ENCODE data around the gene PRDM16.

The PRDM16 gene

DNA sequence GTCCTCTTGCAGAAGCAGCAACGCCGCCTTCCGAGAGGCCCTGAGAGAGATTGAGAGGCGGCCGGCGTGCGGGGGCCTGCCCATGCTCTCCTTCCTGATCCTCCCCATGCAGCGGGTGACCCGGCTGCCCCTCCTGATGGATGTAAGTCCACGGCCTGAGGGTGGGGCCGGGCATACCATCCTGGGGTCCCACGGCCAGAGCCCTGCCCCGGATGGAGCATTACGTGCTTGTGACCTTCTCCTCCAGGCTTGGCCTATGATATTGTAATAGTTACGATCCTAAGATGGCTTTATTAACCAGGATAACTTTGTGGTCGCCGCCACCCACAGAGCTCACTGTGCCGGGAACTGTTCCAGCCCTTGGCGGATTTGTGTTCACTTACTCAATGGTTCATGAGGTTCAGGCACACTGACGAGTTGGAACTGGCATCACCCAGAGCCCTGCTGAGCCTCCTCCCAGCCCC, 404.4 kb downstream of the PRDM16 start:
- Mint-ChIP-seq H3K9me3 (no peaks in the 10 kb centered on the region), H3K36me3 (no peaks in the 10 kb centered on the region), H3K27me3 (no peaks in the 10 kb centered on the region), H3K4me3 (no peak overlapping the region), H3K27ac (no peak overlapping the region), H3K4me1 (no peaks in the 10 kb centered on the region)
- DNase-seq, result no peak
- CTCF ChIA-PET, result no interaction called here

DNA sequence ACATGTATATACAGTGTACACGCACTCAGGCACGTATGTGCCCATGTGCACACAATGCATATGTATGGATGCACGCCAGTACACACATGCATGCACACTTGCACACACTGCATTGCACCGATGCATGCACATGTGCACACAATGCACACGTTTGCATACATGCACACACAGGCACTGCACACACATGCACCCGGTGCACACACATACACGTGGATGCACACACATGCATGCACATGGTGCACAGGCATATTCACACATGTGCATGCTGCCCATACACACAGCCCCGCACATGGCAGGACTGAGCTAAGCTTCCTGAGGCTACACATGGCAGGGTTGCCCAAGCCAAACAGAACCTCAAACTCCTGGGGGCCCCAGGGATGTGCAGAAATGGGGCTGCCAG, 405.0 kb downstream of the PRDM16 start:
- CTCF ChIA-PET, result no interaction called here

DNA sequence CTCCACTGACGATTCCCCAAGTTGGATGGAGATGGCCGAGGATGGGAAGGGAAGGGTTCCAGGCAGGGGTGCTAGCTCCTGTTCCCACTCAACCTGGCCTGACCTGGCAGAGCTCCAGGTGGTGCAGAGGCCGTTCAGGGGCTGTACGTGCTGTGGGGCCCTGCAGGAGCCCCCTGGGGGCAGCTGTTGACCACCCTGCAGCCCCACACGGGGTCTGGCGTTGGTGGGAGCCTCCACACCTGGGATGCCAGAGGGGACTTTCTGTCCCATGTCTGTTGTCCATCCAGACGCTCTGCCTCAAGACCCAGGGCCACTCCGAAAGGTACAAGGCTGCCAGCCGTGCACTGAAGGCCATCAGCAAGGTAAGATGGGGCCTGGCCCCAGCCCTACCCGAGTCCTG, 405.4 kb downstream of the PRDM16 start:
- H3K4me1 Mint-ChIP-seq, result no peaks in the 10 kb centered on the region
- CTCF ChIA-PET, result no interaction called here
- DNase-seq, result no peak
- no peaks in the 10 kb centered on the region for H3K36me3 Mint-ChIP-seq
- no peak overlapping the region for H3K4me3 Mint-ChIP-seq
- no peaks in the 10 kb centered on the region for H3K9me3 Mint-ChIP-seq
- H3K27ac Mint-ChIP-seq, result no peak overlapping the region
- no peaks in the 10 kb centered on the region for H3K27me3 Mint-ChIP-seq

More for the DNA sequence above, 405.0 kb downstream of the PRDM16 start:
- Mint-ChIP-seq H3K4me3 (no peak overlapping the region), H3K27me3 (no peaks in the 10 kb centered on the region), H3K9me3 (no peaks in the 10 kb centered on the region), H3K36me3 (no peaks in the 10 kb centered on the region), H3K4me1 (no peaks in the 10 kb centered on the region), H3K27ac (no peak overlapping the region)
- no peak for DNase-seq

DNA sequence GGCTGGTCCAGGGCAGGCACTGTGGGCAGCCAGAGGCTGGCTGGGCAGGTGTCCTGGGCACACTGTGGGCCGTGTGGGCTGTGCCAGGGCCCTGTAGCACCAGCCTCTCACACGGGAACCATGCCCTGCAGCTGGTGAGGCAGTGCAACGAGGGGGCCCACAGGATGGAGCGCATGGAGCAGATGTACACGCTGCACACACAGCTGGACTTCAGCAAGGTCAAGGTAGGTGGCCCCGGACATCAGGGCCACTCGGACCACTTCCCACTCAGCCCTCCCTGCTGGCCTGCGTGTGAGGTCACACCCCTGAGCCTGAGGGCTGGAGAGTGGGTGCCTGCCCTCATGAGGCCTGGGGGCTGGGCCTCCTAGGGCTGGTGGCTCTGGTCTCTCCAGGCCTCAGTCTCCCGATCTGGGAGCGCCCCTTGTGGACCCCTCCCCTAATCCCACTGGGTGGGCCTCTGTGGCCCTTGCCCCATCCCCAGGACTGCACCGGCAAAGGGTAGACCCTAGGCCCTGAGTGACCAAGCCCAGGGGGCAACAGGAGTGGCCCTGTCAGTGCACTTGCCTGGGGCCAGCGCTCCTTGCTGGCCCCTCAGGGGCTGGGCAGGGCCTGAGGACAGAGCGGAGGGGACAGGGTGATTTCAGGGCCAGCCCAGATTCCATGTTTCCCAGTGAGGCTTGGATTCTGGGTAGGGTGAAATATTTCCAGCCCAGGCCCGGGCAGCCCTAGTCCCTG, 407.0 kb downstream of the PRDM16 start:
- no peak for DNase-seq
- Mint-ChIP-seq H3K27ac (no peak overlapping the region), H3K4me1 (no peaks in the 10 kb centered on the region), H3K36me3 (no peaks in the 10 kb centered on the region), H3K27me3 (no peaks in the 10 kb centered on the region), H3K9me3 (no peaks in the 10 kb centered on the region), H3K4me3 (no peak overlapping the region)
- CTCF ChIA-PET, result no interaction called here

DNA sequence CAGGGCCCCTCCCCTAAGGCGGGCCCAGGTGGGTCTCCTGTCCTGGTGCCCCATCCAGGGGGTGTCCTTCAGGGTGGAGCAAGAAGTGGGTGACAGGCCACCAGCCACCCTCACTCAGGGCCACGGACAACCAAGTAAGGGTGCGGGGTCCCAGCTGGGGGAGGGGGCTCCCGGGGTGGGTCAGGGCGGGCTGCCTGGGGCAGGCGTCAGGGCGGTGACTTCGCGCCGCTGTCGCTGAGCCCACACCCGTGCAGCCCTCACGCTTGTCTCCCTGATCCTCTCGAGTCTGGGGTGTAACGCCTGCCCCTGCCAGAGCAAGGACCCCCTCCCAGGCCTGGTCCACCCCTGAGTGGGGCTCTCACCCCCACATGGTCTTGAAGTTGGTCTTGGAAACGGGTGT, 407.7 kb downstream of the PRDM16 start:
- Mint-ChIP-seq H3K36me3 (no peaks in the 10 kb centered on the region), H3K27ac (no peak overlapping the region), H3K4me3 (no peak overlapping the region), H3K27me3 (no peaks in the 10 kb centered on the region), H3K4me1 (no peaks in the 10 kb centered on the region), H3K9me3 (no peaks in the 10 kb centered on the region)
- CTCF ChIA-PET, result no interaction called here
- no peak for DNase-seq

DNA sequence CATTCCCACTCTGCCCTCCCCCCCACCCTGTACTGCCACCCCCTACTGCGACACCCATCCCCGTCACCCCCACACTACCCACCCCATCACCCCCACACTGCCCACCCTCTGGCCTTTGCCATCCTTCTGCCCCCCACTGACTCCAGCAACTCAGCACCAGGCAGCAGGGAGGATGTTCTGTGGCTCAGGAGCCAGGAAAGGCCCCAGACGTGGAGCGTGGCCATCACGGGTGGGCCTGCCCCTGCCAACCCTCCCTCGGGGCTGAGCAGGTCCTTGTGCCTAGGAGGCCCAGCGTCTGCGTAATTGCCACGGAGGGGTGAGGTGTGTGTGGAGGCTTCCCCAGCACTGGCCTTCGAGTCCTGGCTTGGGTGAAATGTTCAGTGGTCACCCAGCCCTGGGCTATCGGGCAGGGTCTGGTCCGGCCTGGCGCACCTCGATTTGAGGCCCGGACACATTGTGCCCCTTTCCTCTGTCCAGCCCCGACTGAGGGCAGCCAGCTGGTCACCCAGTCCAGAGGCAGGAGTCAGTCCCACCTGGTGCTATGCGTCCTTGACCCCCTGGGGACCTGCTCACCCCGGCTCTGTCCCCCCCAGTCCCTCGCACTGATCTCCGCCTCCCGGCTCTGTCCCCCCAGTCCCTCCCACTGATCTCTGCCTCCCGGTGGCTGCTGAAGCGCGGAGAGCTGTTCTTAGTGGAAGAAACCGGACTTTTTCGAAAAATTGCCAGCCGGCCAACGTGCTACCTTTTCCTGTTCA, 408.4 kb downstream of the PRDM16 start:
- no peaks in the 10 kb centered on the region for H3K9me3 Mint-ChIP-seq
- no peaks in the 10 kb centered on the region for H3K36me3 Mint-ChIP-seq
- DNase-seq, result no peak
- no peak overlapping the region for H3K27ac Mint-ChIP-seq
- no peak overlapping the region for H3K4me3 Mint-ChIP-seq
- no peaks in the 10 kb centered on the region for H3K27me3 Mint-ChIP-seq
- no peaks in the 10 kb centered on the region for H3K4me1 Mint-ChIP-seq
- CTCF ChIA-PET, result interaction anchor here (2.2 kb wide), 1 partner anchor 25 kb away, joined by 6 read pairs; no protein-coding TSS in a partner anchor

DNA sequence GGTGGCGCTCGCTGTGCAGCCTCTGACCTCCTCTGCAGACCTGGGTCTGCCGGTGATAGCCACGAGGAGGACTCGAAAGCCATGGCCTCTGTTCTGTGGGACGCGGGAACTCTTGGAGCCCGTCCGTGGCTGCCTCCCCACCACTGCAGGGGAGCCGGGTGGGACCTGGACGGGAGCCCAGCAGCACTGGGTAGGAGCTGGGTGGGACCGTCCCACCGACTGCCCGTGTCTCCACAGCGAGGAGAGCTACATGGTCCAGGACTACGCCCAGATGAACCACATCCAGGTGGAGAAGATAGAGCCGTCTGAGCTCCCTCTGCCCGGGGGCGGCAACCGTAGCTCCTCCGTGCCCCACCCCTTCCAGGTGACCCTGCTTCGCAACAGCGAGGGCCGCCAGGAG, 409.2 kb downstream of the PRDM16 start:
- no peaks in the 10 kb centered on the region for H3K4me1 Mint-ChIP-seq
- CTCF ChIA-PET, result interaction anchor here (2.2 kb wide), 1 partner anchor 25 kb away, joined by 6 read pairs; no protein-coding TSS in a partner anchor
- H3K36me3 Mint-ChIP-seq, result no peaks in the 10 kb centered on the region
- H3K27ac Mint-ChIP-seq, result no peak overlapping the region
- no peaks in the 10 kb centered on the region for H3K9me3 Mint-ChIP-seq
- no peak overlapping the region for H3K4me3 Mint-ChIP-seq
- H3K27me3 Mint-ChIP-seq, result no peaks in the 10 kb centered on the region
- no peak for DNase-seq

DNA sequence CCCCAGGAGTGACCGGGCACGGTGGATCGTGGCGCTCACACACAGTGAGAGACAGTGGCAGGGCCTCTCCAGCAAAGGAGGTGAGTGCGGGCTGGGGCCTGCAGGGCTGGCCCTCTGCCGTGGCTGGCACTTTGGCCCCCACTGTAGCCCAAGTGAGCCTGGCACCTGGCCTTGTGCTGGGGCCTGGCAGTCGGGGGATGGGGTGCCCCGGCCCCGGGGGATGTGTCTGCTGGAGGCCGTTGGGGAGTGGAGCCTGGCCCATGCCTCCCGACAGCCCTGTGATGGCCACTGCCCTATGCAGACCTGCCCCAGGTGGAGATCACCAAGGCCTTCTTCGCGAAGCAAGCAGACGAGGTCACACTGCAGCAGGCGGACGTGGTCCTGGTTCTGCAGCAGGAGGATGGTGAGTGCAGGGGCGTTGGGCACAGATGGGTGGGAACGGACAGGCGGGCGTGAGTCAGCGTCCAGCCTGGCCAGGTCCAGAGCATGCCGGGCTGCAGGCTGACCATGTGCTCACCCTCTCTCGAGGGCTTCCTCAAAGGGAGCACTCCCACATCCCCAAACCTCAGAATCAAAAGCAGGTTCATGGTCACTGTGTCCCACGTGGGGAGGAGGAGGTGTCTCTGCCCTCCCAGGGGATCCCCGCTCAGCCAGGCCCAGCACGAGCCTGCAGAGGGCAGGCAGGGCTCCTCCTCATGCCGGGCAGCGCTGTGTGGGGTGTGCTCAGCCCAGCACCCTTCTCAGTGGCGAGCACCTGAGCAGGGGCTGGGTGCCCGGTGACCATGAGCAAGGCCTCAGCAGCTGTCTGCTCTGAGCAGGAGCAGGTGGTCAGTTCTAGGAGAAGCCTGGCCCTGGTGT, 410.7 kb downstream of the PRDM16 start:
- H3K4me1 Mint-ChIP-seq, result no peaks in the 10 kb centered on the region
- H3K27me3 Mint-ChIP-seq, result no peaks in the 10 kb centered on the region
- H3K36me3 Mint-ChIP-seq, result no peaks in the 10 kb centered on the region
- DNase-seq, result no peak
- H3K4me3 Mint-ChIP-seq, result no peak overlapping the region
- H3K9me3 Mint-ChIP-seq, result no peaks in the 10 kb centered on the region
- no peak overlapping the region for H3K27ac Mint-ChIP-seq
- CTCF ChIA-PET, result interaction anchor here (1.4 to 2.2 kb wide), 2 partner anchors 26 to 27 kb away, joined by 4 to 6 read pairs; no protein-coding TSS in a partner anchor

DNA sequence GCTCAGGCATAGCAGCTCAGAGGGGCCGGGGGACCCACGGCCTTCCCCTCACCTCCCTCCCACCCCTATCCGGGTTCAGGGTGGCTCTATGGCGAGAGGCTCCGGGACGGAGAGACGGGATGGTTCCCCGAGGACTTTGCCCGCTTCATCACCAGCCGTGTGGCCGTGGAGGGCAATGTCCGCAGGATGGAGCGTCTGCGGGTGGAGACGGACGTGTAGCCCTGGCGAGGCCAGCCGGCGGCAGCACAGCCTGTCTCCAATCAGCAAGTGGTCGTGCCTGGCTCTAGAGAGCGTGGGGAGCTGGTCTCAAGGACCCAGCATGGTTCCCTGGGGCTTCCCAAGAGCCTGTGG, 411.3 kb downstream of the PRDM16 start:
- no peak for DNase-seq
- H3K4me1 Mint-ChIP-seq, result no peaks in the 10 kb centered on the region
- no peaks in the 10 kb centered on the region for H3K36me3 Mint-ChIP-seq
- H3K27ac Mint-ChIP-seq, result no peak overlapping the region
- no peak overlapping the region for H3K4me3 Mint-ChIP-seq
- no peaks in the 10 kb centered on the region for H3K9me3 Mint-ChIP-seq
- CTCF ChIA-PET, result interaction anchor here (1.4 kb wide), 1 partner anchor 27 kb away, joined by 4 read pairs; no protein-coding TSS in a partner anchor
- H3K27me3 Mint-ChIP-seq, result no peaks in the 10 kb centered on the region

DNA sequence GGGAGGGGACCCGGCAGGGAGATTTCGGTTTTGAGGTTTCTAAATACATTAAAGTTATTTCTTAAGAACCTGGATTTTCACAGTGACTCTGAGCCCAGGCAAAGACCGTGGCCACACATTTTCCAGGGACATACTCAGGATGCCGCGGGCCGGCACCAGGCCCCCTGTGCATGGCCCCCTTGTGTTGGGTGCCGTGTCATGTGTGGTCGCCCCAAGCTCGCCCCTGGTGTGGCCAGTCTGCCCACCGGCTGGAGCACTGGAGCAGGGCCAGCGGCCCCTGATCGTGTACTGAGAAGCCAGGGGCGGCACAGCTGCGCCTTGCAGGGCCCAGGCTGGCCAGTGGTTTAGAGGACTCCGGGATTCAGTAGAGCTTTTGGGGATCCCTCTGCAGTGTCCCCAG, 412.0 kb downstream of the PRDM16 start:
- Mint-ChIP-seq H3K36me3 (no peaks in the 10 kb centered on the region), H3K4me1 (no peaks in the 10 kb centered on the region), H3K27me3 (no peaks in the 10 kb centered on the region), H3K27ac (no peak overlapping the region), H3K9me3 (no peaks in the 10 kb centered on the region), H3K4me3 (no peak overlapping the region)
- CTCF ChIA-PET, result interaction anchor here (1.4 kb wide), 1 partner anchor 28 kb away, joined by 4 read pairs; no protein-coding TSS in a partner anchor
- no peak for DNase-seq

DNA sequence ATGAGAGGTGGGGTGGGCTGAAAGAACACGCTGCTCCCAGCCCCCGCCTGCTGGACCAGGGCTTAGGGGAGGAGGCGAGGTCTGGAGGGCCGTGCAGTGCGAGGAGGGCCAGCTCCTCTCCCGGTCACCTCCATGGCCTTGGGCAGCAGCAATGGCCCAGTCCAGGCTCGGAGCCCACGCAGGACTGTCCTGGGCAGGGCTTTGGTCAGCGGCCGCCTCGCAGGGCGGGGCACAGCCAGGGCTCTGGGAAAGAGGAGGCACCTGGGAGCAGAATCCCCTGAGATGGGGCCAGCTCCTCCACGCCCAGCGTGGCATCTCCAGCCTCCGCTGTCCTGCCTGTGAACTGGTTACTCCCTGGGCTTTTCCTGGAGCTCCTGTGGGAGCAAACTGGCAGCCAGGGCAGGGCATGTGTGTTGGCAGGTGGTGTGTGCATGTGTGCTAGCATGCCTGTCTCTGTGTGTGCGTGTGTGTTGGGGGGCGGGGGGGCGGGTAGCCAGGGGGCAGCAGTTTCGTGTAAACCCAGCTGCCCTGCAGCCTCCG, 412.9 kb downstream of the PRDM16 start:
- Mint-ChIP-seq H3K27me3 (no peaks in the 10 kb centered on the region), H3K4me3 (no peak overlapping the region), H3K4me1 (no peaks in the 10 kb centered on the region), H3K27ac (no peak overlapping the region), H3K36me3 (no peaks in the 10 kb centered on the region), H3K9me3 (no peaks in the 10 kb centered on the region)
- CTCF ChIA-PET, result interaction anchor here (0.7 kb wide), 1 partner anchor 25 kb away, joined by 3 read pairs; no protein-coding TSS in a partner anchor
- no peak for DNase-seq

DNA sequence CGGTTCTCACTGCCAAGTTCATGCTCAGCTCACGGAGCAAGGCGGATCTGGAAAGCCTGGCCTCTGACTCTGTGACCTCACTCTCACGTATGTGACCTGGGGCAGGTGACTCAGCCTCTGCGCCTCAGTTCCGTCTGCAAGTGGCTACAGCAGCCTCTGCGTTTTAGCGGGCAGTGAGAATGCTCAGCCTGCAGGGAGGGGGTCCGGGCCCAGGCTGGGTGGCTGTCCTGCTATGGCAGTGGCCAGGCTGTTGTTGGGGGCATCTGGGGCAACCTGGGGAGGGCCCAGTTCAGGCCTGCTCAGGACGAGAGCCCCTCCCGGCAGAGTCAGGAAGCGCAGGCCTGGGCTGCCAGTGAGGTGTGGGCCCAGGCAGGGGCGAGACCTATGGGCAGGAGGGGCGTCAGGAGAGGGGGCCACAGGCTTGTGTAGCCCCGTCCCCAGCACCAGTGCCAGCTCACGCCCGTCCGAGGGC, 413.4 kb downstream of the PRDM16 start:
- H3K36me3 Mint-ChIP-seq, result no peaks in the 10 kb centered on the region
- H3K9me3 Mint-ChIP-seq, result no peaks in the 10 kb centered on the region
- DNase-seq, result no peak
- no peaks in the 10 kb centered on the region for H3K4me1 Mint-ChIP-seq
- no peak overlapping the region for H3K27ac Mint-ChIP-seq
- CTCF ChIA-PET, result interaction anchor here (0.7 kb wide), 1 partner anchor 24 kb away, joined by 3 read pairs; no protein-coding TSS in a partner anchor
- no peak overlapping the region for H3K4me3 Mint-ChIP-seq
- no peaks in the 10 kb centered on the region for H3K27me3 Mint-ChIP-seq

DNA sequence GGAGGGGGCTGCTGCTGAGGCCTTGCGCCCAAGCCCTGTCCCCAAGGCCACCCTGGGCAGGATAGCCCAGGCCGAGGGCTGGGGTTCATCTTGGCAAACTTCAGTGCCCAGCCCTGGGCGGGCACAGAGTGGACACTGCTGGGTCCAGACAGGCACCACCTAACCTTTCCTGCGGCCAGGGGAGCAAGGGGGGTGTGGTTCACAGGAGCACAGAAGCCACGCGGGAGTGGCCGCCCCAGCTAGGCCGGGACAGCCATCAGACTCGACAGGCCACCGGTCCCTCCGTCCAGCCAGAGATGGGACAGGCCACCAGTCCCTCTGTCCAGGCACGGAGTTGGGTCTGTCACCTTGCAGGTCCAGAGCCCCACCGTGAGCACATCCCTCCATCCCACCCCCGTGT, 414.4 kb downstream of the PRDM16 start:
- Mint-ChIP-seq H3K27ac (no peak overlapping the region), H3K4me3 (no peak overlapping the region), H3K4me1 (no peaks in the 10 kb centered on the region), H3K27me3 (no peaks in the 10 kb centered on the region), H3K9me3 (peaks cover 4% of the 10 kb centered on the region), H3K36me3 (no peaks in the 10 kb centered on the region)
- DNase-seq, result no peak
- CTCF ChIA-PET, result no interaction called here

Data from activated naive CD4-positive, alpha-beta T cell treated with anti-CD3 and anti-CD28 coated beads, Interleukin-2, amount 10 ng/mL, durations not matched to agents 7 days and 5 days (primary cell).